Body of pancreas (tissue), 4 donors: Measurements from ENCODE around the gene CAMK2B.
A peak's percentile ranks its signal among the peaks of the same experiment; 100 is the strongest.

Experiments
- POLR2A ChIP-seq, 3 donors: fragments of 450-650 bp; IDR thresholded peaks; one replicate each; pipeline ENCODE4 v1.6.1; 2016; ENCODE audit warnings: antibody characterized with exemption in 3 of 3, mild to moderate bottlenecking in 2 of 3
- TF ChIP-seq, protein P1 (sequence below), 7 experiments: fragments of 450-650 bp in 4 of 7; fragments of 200-600 bp in 3 of 7; sonication (generic) in 3 of 7; IDR thresholded peaks; one replicate each; pipeline ENCODE4 v1.5.1; 2016 to 2019; ENCODE audit warnings: antibody characterized with exemption in 7 of 7

DNA sequence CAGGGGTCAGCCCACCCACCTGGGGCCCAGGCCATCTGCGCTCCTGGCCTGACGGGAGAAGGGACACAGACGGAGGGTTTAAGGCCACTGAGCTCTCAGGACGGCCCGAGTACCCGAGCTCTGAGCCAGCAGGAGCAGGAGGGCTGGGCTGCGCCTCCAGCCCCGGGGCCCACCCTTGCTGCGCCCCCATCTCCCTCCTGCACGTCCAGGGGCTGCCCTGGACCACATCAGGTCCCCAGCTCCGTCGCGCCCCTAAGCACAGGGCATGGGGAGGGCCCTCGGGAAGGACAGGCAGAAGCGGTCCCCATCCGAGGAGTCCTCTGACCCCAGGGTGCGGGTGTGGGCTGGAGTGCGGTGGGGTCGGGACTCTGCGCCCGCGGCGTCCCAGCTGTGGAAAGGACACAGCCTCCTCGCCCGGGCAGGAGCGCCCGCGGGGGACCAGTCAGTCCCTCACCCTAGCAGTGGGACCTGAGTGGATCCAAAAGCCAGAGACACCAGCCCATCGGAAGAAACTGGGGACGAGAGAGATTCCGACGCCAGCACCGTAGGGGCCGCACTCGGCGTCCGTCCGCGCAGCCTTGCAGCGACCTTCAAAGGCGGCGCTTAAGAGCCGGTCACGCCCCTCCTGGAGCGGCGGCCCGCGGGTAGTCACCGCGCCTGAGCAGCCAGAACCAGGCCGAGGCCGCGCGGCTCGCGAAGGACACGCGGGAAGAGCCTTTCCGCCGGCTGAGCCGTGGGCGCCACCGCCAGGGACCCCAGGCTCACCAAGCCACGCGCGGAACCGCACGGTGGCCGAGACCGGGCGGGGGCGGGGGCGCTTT is 15.9 kb downstream of the CAMK2B start:
- TF ChIP-seq, protein P1, sequence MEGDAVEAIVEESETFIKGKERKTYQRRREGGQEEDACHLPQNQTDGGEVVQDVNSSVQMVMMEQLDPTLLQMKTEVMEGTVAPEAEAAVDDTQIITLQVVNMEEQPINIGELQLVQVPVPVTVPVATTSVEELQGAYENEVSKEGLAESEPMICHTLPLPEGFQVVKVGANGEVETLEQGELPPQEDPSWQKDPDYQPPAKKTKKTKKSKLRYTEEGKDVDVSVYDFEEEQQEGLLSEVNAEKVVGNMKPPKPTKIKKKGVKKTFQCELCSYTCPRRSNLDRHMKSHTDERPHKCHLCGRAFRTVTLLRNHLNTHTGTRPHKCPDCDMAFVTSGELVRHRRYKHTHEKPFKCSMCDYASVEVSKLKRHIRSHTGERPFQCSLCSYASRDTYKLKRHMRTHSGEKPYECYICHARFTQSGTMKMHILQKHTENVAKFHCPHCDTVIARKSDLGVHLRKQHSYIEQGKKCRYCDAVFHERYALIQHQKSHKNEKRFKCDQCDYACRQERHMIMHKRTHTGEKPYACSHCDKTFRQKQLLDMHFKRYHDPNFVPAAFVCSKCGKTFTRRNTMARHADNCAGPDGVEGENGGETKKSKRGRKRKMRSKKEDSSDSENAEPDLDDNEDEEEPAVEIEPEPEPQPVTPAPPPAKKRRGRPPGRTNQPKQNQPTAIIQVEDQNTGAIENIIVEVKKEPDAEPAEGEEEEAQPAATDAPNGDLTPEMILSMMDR (IDR thresholded peaks at IDR 0.05), result no peak
- peak in 1 of 3 donors; percentile 14 for TF ChIP-seq POLR2A (IDR thresholded peaks at IDR 0.05)
